HEK293 (cell line): ENCODE data around the gene MED25.

Experiments used
- CTCF ChIA-PET: fragments of 350-600 bp; formaldehyde crosslinking; extraction: SDS; loops from one replicate; lab custom pipeline; 2021; ENCODE audit warnings: antibody characterized with exemption; lab: Yijun Ruan, JAX
- POLR2A ChIA-PET: fragments of 300-600 bp; formaldehyde crosslinking; extraction: SDS; loops from one replicate; lab custom pipeline; 2020; ENCODE audit warnings: antibody characterized with exemption, inconsistent platforms; lab: Yijun Ruan, JAX
- H3K27ac ChIP-seq: fragments of 200-500 bp; sonication (Bioruptor generic); 2 replicates; pipeline ENCODE4 v1.5.1; 2014; ENCODE audit warnings: low read depth, low read length, control low read depth, inconsistent platforms; ENCODE audit errors: extremely low read depth
- H3K36me3 ChIP-seq, 2 experiments: fragments of 200-500 bp in 1 of 2; sonication (Bioruptor generic) in 1 of 2; 1 replicate in 1 of 2; 2 replicates in 1 of 2; pipeline ENCODE4 v1.5.1; 2014 to 2017; ENCODE audit warnings: inconsistent platforms in 2 of 2, low read length in 2 of 2; ENCODE audit not compliant: control insufficient read depth in 2 of 2, insufficient read depth in 1 of 2
- H3K4me1 ChIP-seq: fragments of 200-500 bp; sonication (Bioruptor generic); 2 replicates; pipeline ENCODE4 v1.5.1; 2014; ENCODE audit warnings: mild to moderate bottlenecking, low read length, inconsistent platforms; ENCODE audit not compliant: control insufficient read depth, insufficient read depth
- H3K4me3 ChIP-seq: 2 replicates; pipeline ENCODE4 v1.5.1; 2011; ENCODE audit warnings: low read depth, mild to moderate bottlenecking, control low read depth, low read length, moderate library complexity
- H3K9me3 ChIP-seq: fragments of 200-500 bp; sonication (Bioruptor generic); 2 replicates; pipeline ENCODE4 v1.5.1; 2014; ENCODE audit warnings: low read depth, low read length, inconsistent platforms; ENCODE audit not compliant: control insufficient read depth, insufficient read depth
- KLF1 ChIP-seq: fragments of 450-650 bp; formaldehyde crosslinking; IDR thresholded peaks from 2 replicates; pipeline ENCODE4 v1.5.1; 2016; ENCODE audit warnings: missing biosample characterization, missing genetic modification characterization
- OVOL3 ChIP-seq: fragments of 450-650 bp; formaldehyde crosslinking; IDR thresholded peaks from 2 replicates; pipeline ENCODE4 v1.5.1; 2016; ENCODE audit warnings: missing biosample characterization, missing genetic modification characterization
- PRDM6 ChIP-seq: fragments of 450-650 bp; formaldehyde crosslinking; IDR thresholded peaks from 2 replicates; pipeline ENCODE4 v1.5.1; 2017; ENCODE audit warnings: missing biosample characterization, missing genetic modification characterization
- SETDB1 ChIP-seq: IDR thresholded peaks from one replicate; pipeline ENCODE4 v1.6.1; 2017; ENCODE audit warnings: mild to moderate bottlenecking, low read length, moderate library complexity, mixed read lengths; ENCODE audit not compliant: insufficient read length
- ZBTB10 ChIP-seq: fragments of 450-650 bp; formaldehyde crosslinking; IDR thresholded peaks from 2 replicates; pipeline ENCODE4 v1.5.1; 2016; ENCODE audit warnings: missing biosample characterization, missing genetic modification characterization
- ZBTB44 ChIP-seq: fragments of 450-650 bp; IDR thresholded peaks from 2 replicates; pipeline ENCODE4 v1.5.1; 2018; ENCODE audit warnings: missing biosample characterization, mild to moderate bottlenecking, missing genetic modification characterization
- ZBTB8A ChIP-seq: fragments of 450-650 bp; formaldehyde crosslinking; IDR thresholded peaks from 2 replicates; pipeline ENCODE4 v1.5.1; 2016; ENCODE audit warnings: missing biosample characterization, missing genetic modification characterization
- ZNF112 ChIP-seq: fragments of 450-650 bp; formaldehyde crosslinking; IDR thresholded peaks from 2 replicates; pipeline ENCODE4 v1.5.0; 2017; ENCODE audit warnings: missing biosample characterization, missing genetic modification characterization
- ZNF146 ChIP-seq: fragments of 450-650 bp; formaldehyde crosslinking; IDR thresholded peaks from 2 replicates; pipeline ENCODE4 v1.5.1; 2016; ENCODE audit warnings: missing biosample characterization, missing genetic modification characterization
- ZNF16 ChIP-seq: fragments of 450-650 bp; formaldehyde crosslinking; IDR thresholded peaks from 2 replicates; pipeline ENCODE4 v1.5.1; 2016; ENCODE audit warnings: low read depth, missing biosample characterization, missing genetic modification characterization
- ZNF280D ChIP-seq: fragments of 450-650 bp; formaldehyde crosslinking; IDR thresholded peaks from 2 replicates; pipeline ENCODE4 v1.5.1; 2016; ENCODE audit warnings: missing biosample characterization, missing genetic modification characterization
- ZNF362 ChIP-seq: fragments of 450-650 bp; formaldehyde crosslinking; IDR thresholded peaks from 2 replicates; pipeline ENCODE4 v1.5.1; 2016; ENCODE audit warnings: missing biosample characterization, missing genetic modification characterization
- ZNF518A ChIP-seq: fragments of 450-650 bp; formaldehyde crosslinking; conservative IDR thresholded peaks from 2 replicates; pipeline ENCODE4 v1.5.1; 2016; ENCODE audit warnings: low read depth, missing biosample characterization, missing genetic modification characterization
- ZNF558 ChIP-seq: fragments of 450-650 bp; formaldehyde crosslinking; IDR thresholded peaks from 2 replicates; pipeline ENCODE4 v1.5.1; 2016; ENCODE audit warnings: missing biosample characterization, missing genetic modification characterization
- ZNF600 ChIP-seq: fragments of 450-650 bp; formaldehyde crosslinking; IDR thresholded peaks from 2 replicates; pipeline ENCODE4 v1.5.1; 2016; ENCODE audit warnings: missing biosample characterization, missing genetic modification characterization
- ZNF610 ChIP-seq: fragments of 450-650 bp; formaldehyde crosslinking; IDR thresholded peaks from 2 replicates; pipeline ENCODE4 v1.5.1; 2016; ENCODE audit warnings: missing biosample characterization, missing genetic modification characterization, borderline replicate concordance
- ZNF792 ChIP-seq: fragments of 450-650 bp; formaldehyde crosslinking; IDR thresholded peaks from 2 replicates; pipeline ENCODE4 v1.5.1; 2016; ENCODE audit warnings: missing biosample characterization, missing genetic modification characterization
- ZNF830 ChIP-seq: fragments of 450-650 bp; IDR thresholded peaks from 2 replicates; pipeline ENCODE4 v1.5.0; 2018; ENCODE audit warnings: missing biosample characterization, missing genetic modification characterization, low read depth, mild to moderate bottlenecking, moderate library complexity
- ZSCAN23 ChIP-seq: fragments of 450-650 bp; formaldehyde crosslinking; IDR thresholded peaks from 2 replicates; pipeline ENCODE4 v1.5.1; 2016; ENCODE audit warnings: missing biosample characterization, missing genetic modification characterization

The MED25 gene

GRCh38 chr19:49802836-49803528 lies 15.1 kb upstream of the MED25 start (continued):
- no peak for TF ChIP-seq KLF1 (tag by site-specific recombination)
- TF ChIP-seq ZNF792 = no peak
- TF ChIP-seq ZBTB8A (tag by site-specific recombination) = no peak
- no peak for TF ChIP-seq ZNF112 (tag by site-specific recombination)
- no peak for TF ChIP-seq ZSCAN23 (tag by site-specific recombination)
- no peak for TF ChIP-seq ZNF558 (tag by site-specific recombination)
- no peak for TF ChIP-seq OVOL3 (tag by site-specific recombination)

- ChIA-PET POLR2A (interaction anchor here (0.6 to 1.9 kb wide), 2 partner anchors 33 to 41 kb away, joined by 5 to 7 read pairs; no protein-coding TSS in a partner anchor), CTCF (interaction anchor here (0.6 to 1.5 kb wide), 2 partner anchors 14 to 144 kb away, joined by 3 read pairs; no protein-coding TSS in a partner anchor)
- no peak for TF ChIP-seq ZBTB44
- TF ChIP-seq OVOL3 (tag by site-specific recombination) = no peak
- TF ChIP-seq ZNF362 (tag by site-specific recombination) = no peak
- TF ChIP-seq SETDB1 = no peak
- TF ChIP-seq ZNF610 = no peak
- TF ChIP-seq PRDM6 (tag by site-specific recombination) = no peak
- no peak for TF ChIP-seq ZBTB10 (tag by site-specific recombination)
- no peak for TF ChIP-seq ZNF830
- TF ChIP-seq ZNF518A (tag by site-specific recombination) = no peak
- TF ChIP-seq ZNF600 (tag by site-specific recombination) = no peak
- TF ChIP-seq ZNF280D = no peak
- TF ChIP-seq ZNF16 = no peak
- no peak for TF ChIP-seq ZNF146 (tag by site-specific recombination)
- Histone ChIP-seq H3K9me3 (no peaks in the 10 kb centered on the region), H3K27ac (peak overlapping the region; percentile 31; the same call in 1 of the 2 replicates), H3K4me3 (no peak overlapping the region), H3K36me3 (peaks cover 21 to 71% of the 10 kb centered on the region in 2 experiments; a peak in 2 of 3 replicates), H3K4me1 (no peaks in the 10 kb centered on the region)
Observed at GRCh38 chr19:49803529-49803856, 14.6 kb upstream of the MED25 start.
